Measurements from ENCODE around the gene ANKS1B.

The ANKS1B gene

GRCh38 chr12:99250091-99250490, 734.6 kb downstream of the ANKS1B start:
- DNase-seq = no peak

- no peak for DNase-seq
Measured at GRCh38 chr12:99249543-99249942, 735.2 kb downstream of the ANKS1B start.

GRCh38 chr12:99237907-99238538, 746.7 kb downstream of the ANKS1B start:
- DNase-seq = peak; percentile 75

GRCh38 chr12:99235381-99235780, 749.4 kb downstream of the ANKS1B start:
- DNase-seq = no peak

GRCh38 chr12:99234702-99235101, 750.0 kb downstream of the ANKS1B start:
- DNase-seq = no peak

- DNase-seq = peak; percentile 26
Measured at GRCh38 chr12:99232324-99232723, 752.4 kb downstream of the ANKS1B start.

- no peak for DNase-seq
Measured at GRCh38 chr12:99231031-99231430, 753.7 kb downstream of the ANKS1B start.

GRCh38 chr12:99224237-99224636, 760.5 kb downstream of the ANKS1B start:
- no peak for DNase-seq

- DNase-seq = no peak
Measured at GRCh38 chr12:99223579-99223978, 761.2 kb downstream of the ANKS1B start.

GRCh38 chr12:99213047-99213446, 771.7 kb downstream of the ANKS1B start:
- no peak for DNase-seq

GRCh38 chr12:99212275-99212674, 772.5 kb downstream of the ANKS1B start:
- DNase-seq = no peak

- no peak for DNase-seq
Measured at GRCh38 chr12:99205111-99205510, 779.6 kb downstream of the ANKS1B start.

- no peak for DNase-seq
Measured at GRCh38 chr12:99201906-99202645, 782.7 kb downstream of the ANKS1B start.

- DNase-seq = no peak
Measured at GRCh38 chr12:99200711-99201384, 783.9 kb downstream of the ANKS1B start.

- no peak for DNase-seq
Measured at GRCh38 chr12:99195474-99195873, 789.3 kb downstream of the ANKS1B start.

- DNase-seq = no peak
Measured at GRCh38 chr12:99192489-99192888, 792.2 kb downstream of the ANKS1B start.

GRCh38 chr12:99176871-99177270, 807.9 kb downstream of the ANKS1B start:
- no peak for DNase-seq

- DNase-seq = no peak
Measured at GRCh38 chr12:99170461-99170860, 814.3 kb downstream of the ANKS1B start.

GRCh38 chr12:99170037-99170436, 814.7 kb downstream of the ANKS1B start:
- DNase-seq = peak; percentile 29

GRCh38 chr12:99157946-99158345, 826.8 kb downstream of the ANKS1B start:
- no peak for DNase-seq

GRCh38 chr12:99154983-99155336, 829.8 kb downstream of the ANKS1B start:
- no peak for DNase-seq

GRCh38 chr12:99154216-99154982, 830.3 kb downstream of the ANKS1B start:
- peak; percentile 32 for DNase-seq

- DNase-seq = no peak
Measured at GRCh38 chr12:99153293-99153692, 831.4 kb downstream of the ANKS1B start.

All from eye (tissue), 1 donor.